ENCODE data around the gene C21orf58.

Gene C21orf58

GRCh38 chr21:46351476-46352163, 27.9 kb upstream of the C21orf58 start:
- H3K4me3 Mint-ChIP-seq = no peak overlapping the region
- H3K27ac Mint-ChIP-seq = no peak overlapping the region
- no peaks in the 10 kb centered on the region for H3K9me3 Mint-ChIP-seq
- peaks cover 38% of the 10 kb centered on the region for H3K36me3 Mint-ChIP-seq (ENCODE audit: low read depth)
- TF ChIP-seq, protein P1, sequence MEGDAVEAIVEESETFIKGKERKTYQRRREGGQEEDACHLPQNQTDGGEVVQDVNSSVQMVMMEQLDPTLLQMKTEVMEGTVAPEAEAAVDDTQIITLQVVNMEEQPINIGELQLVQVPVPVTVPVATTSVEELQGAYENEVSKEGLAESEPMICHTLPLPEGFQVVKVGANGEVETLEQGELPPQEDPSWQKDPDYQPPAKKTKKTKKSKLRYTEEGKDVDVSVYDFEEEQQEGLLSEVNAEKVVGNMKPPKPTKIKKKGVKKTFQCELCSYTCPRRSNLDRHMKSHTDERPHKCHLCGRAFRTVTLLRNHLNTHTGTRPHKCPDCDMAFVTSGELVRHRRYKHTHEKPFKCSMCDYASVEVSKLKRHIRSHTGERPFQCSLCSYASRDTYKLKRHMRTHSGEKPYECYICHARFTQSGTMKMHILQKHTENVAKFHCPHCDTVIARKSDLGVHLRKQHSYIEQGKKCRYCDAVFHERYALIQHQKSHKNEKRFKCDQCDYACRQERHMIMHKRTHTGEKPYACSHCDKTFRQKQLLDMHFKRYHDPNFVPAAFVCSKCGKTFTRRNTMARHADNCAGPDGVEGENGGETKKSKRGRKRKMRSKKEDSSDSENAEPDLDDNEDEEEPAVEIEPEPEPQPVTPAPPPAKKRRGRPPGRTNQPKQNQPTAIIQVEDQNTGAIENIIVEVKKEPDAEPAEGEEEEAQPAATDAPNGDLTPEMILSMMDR (IDR thresholded peaks at IDR 0.05) = no peak
- peaks cover 24% of the 10 kb centered on the region for H3K4me1 Mint-ChIP-seq
- no peaks in the 10 kb centered on the region for H3K27me3 Mint-ChIP-seq (ENCODE audit: low read depth, poor library complexity)
- no peak for DNase-seq

DNA sequence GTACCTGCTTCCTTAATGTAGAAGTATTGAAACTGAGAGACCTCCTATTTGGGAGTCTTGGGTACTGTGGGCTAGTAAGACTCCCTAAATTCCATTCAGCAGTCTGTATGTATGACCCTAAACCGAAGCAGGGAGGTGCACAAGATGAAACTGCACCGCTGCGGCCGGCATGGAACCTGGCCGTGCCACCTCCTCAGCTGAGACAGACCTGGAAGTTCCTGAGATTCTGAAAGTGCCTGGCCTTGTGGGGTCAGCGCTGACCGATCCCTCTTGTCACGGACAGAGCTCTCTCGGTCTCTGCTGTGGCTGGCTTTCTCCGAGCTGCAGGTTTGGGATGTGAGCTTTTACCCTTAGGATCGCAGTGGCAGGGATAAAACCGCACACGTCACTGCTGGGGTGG, 27.3 kb upstream of the C21orf58 start:
- TF ChIP-seq, protein P1 (IDR thresholded peaks at IDR 0.05) = no peak
- Mint-ChIP-seq H3K27me3 (ENCODE audit: low read depth, poor library complexity) (no peaks in the 10 kb centered on the region), H3K27ac (no peak overlapping the region), H3K4me3 (no peak overlapping the region), H3K9me3 (no peaks in the 10 kb centered on the region), H3K36me3 (ENCODE audit: low read depth) (peaks cover 38% of the 10 kb centered on the region), H3K4me1 (peaks cover 24% of the 10 kb centered on the region)
- DNase-seq = no peak

DNA sequence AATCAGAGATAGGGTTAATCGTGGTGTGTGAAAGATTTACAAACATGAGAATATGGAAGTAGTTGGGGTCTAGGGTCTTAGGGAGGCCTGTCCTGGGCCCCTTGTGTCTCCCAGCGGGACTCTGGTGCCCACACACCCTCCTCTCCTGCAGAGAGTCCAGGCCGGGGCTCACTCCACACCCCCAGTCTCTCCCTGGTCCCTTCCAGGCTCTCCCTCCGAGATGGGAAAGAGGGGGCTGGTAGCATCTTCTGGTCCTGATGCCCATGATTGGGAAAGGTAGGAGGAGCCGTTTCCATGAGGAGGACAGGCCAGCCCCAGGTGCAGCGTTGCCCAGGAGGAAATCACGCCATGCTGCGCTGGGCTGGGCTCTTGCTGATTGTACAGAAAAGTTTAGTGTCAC, 26.9 kb upstream of the C21orf58 start:
- no peak overlapping the region for H3K4me3 Mint-ChIP-seq
- H3K27ac Mint-ChIP-seq = no peak overlapping the region
- peaks cover 24% of the 10 kb centered on the region for H3K4me1 Mint-ChIP-seq
- no peak for DNase-seq
- TF ChIP-seq, protein P1 (IDR thresholded peaks at IDR 0.05) = no peak
- H3K36me3 Mint-ChIP-seq (ENCODE audit: low read depth) = peaks cover 42% of the 10 kb centered on the region
- no peaks in the 10 kb centered on the region for H3K9me3 Mint-ChIP-seq
- no peaks in the 10 kb centered on the region for H3K27me3 Mint-ChIP-seq (ENCODE audit: low read depth, poor library complexity)

DNA sequence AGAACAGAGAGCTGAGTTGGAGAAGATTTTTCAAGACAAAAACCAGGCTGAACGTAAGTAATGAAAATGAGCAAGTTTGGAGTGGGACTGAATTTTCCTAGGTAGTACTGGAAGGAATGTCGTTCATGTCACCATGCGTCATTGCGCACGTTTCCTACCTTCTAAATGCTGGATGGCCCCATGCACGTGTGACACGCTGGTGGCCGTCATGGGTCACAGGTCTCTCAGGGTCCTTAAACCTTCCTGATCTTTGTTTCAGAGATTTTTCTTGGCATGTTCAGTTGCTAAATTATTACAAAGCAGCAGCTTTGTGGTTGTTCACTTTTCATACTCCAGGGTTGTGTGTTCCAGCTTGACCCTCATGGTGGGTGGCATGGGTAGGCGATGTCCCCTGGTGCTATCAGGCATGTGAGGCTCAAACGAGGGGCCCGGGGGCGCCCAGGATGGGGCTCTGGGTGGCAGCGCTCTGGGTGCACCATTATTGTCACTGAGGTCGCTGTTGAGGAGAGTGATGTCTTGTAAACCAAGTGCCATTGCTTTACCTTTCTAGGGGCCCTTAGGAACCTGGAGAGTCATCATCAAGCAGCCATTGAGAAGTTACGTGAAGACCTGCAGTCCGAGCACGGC, 25.6 kb upstream of the C21orf58 start:
- no peak for DNase-seq
- Mint-ChIP-seq H3K9me3 (no peaks in the 10 kb centered on the region), H3K4me3 (no peak overlapping the region), H3K4me1 (peaks cover 14% of the 10 kb centered on the region), H3K27me3 (ENCODE audit: low read depth, poor library complexity) (no peaks in the 10 kb centered on the region), H3K36me3 (ENCODE audit: low read depth) (peaks cover 38% of the 10 kb centered on the region), H3K27ac (no peak overlapping the region)
- TF ChIP-seq, protein P1 (IDR thresholded peaks at IDR 0.05) = no peak

DNA sequence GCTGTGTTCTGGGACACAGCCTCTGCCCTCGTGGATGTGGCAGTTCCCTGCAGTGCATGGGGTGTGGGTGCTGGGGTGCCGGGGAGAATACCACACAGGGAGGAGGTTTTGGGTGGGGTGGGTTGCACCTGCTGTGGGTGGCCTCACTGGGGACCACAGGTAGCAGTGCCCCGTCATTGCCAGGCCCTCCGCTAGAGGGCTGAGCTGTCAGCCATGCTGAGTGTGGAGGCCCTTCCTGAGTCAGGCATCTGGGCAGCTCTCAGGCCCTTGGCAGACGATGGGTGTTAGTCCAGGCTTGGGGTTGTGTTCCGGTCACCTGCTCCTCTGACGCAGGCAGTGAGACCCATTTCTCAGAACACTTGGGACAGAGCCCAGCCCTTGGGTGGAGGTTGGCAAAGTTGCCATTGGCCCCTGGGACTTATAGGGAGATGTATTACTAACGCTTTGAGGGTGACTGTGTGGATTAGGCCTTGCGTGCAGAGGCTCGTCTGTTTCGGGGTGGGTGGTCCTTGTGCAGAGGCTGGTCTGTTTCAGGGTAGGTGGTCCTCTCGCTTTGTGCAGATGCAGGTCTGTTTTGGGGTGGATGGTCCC, 24.2 kb upstream of the C21orf58 start:
- no peaks in the 10 kb centered on the region for H3K9me3 Mint-ChIP-seq
- no peaks in the 10 kb centered on the region for H3K27me3 Mint-ChIP-seq (ENCODE audit: low read depth, poor library complexity)
- no peak for DNase-seq
- no peak overlapping the region for H3K4me3 Mint-ChIP-seq
- H3K36me3 Mint-ChIP-seq (ENCODE audit: low read depth) = peaks cover 41% of the 10 kb centered on the region
- peaks cover under 1% of the 10 kb centered on the region for H3K4me1 Mint-ChIP-seq
- TF ChIP-seq, protein P1 (IDR thresholded peaks at IDR 0.05) = peak; percentile 6
- no peak overlapping the region for H3K27ac Mint-ChIP-seq

All from nephron progenitor cell (in vitro differentiated cells).